AG09319 (cell line): ENCODE results near the gene EHBP1.

Source experiments
- DNase-seq: peaks from one replicate; pipeline ENCODE4 v3.0.0-alpha.2; 2010; ENCODE audit warnings: low read depth; ENCODE audit errors: extremely low read depth
- TF ChIP-seq, protein P1 (sequence below): IDR thresholded peaks from 2 replicates; pipeline ENCODE4 v1.5.1; 2011; ENCODE audit warnings: low read depth, mild to moderate bottlenecking, inconsistent platforms, low read length, moderate library complexity

The EHBP1 gene

GRCh38 chr2:62794791-62795190, 89.3 kb downstream of the EHBP1 start:
- no peak for DNase-seq
- TF ChIP-seq, protein P1, sequence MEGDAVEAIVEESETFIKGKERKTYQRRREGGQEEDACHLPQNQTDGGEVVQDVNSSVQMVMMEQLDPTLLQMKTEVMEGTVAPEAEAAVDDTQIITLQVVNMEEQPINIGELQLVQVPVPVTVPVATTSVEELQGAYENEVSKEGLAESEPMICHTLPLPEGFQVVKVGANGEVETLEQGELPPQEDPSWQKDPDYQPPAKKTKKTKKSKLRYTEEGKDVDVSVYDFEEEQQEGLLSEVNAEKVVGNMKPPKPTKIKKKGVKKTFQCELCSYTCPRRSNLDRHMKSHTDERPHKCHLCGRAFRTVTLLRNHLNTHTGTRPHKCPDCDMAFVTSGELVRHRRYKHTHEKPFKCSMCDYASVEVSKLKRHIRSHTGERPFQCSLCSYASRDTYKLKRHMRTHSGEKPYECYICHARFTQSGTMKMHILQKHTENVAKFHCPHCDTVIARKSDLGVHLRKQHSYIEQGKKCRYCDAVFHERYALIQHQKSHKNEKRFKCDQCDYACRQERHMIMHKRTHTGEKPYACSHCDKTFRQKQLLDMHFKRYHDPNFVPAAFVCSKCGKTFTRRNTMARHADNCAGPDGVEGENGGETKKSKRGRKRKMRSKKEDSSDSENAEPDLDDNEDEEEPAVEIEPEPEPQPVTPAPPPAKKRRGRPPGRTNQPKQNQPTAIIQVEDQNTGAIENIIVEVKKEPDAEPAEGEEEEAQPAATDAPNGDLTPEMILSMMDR: no peak

DNA sequence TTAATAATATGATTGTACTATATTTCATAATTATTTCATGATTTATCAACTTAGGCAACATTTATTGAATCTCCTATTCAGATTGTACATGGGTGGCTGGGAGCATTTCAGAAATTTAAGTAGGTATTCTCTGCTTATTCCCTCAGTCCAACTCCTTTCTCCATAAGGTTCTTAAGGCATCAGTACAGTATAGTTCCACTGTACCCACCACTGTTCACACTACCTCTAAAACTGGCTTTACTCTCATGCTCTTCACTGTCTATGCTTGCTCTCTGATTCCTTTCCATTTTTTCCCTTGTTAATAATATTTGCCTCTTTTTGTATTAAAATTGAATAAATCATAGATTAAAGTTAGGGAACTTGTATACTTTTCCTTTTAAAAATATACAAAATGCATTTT, 89.8 kb downstream of the EHBP1 start:
- DNase-seq: no peak

GRCh38 chr2:62797107-62797506, 91.6 kb downstream of the EHBP1 start:
- TF ChIP-seq, protein P1: no peak
- no peak for DNase-seq

More for the DNA sequence above, 89.8 kb downstream of the EHBP1 start:
- TF ChIP-seq, protein P1: no peak

DNA sequence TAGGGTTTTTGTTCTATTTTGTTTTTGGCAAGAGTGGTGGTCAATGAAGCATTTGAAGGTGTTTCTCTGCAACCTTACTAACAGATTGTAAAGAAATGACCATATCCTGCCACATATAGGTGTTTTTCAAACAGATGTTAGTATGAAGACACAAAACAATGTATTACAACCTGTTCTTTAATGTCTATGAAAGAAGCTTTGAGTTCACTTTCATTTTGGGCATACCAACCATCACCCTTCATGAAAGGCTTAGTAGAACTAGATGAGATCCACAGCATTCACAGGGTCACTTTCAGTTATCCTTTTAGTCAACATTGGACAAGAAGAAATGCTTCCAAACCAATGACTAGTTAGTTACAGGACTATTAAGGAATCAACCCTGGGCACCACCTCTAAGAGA, 95.1 kb downstream of the EHBP1 start:
- DNase-seq: no peak
- TF ChIP-seq, protein P1: no peak

DNA sequence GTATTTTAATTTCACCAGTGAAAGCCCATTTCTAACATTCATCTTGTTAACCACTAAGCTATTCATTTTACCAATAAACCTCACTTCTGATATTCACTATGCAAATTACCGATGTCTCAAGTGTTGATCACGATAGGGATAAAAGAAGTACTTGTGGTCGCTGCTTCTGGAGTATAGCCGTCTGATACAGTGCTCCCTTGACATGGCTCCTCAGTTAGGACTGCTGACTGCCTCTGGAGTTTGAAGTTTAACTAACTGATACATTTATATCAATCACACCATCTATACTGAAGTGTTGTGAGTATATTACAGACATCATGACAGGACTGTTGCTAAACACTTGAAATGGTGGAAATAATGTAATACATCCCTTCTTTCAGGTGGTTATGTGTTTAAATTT, 95.6 kb downstream of the EHBP1 start:
- TF ChIP-seq, protein P1: no peak
- DNase-seq: no peak

DNA sequence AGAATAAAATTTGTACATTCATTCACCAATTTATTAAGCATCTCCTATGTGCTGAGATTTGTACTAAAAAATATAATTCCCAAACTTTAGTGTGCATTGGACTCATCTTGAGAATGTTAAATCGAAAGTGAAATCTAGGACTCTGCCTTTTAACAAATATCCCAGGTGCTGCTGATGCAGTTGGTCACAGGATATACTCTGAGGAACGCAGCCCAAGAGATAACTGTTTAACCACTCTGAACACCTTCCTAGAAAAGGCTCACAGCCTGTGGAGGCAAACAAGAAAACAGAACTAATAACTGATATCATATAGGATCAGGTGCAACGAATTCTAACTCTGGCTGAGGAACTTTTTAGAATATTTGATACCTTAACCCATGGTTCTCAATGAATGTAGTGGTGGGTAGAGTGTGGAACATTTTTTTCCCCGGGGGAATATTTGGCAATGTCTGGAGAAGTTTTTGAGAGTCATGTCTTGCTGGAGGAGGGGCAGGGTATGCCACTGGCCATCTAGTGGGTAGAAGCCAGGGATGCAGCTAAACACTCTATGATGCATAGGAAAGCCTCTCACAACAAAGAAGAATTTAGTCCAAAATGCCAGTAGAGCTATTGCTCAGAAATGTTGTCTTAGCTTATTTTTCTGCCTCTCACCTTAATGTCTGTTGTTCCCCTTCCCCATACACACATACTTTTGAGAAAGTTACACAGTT, 96.5 kb downstream of the EHBP1 start:
- TF ChIP-seq, protein P1: no peak; the same call in 1 of the 2 replicates

GRCh38 chr2:62803961-62804360, 98.4 kb downstream of the EHBP1 start:
- TF ChIP-seq, protein P1: no peak
- DNase-seq: no peak

More for the DNA sequence above, 96.5 kb downstream of the EHBP1 start:
- no peak for DNase-seq
